SK-N-SH (cell line): Measurements from ENCODE around the gene PRR33. TPM values are rescaled to one million over a fixed set of nuclear protein-coding genes. Genes with fewer than 3 reads are reported as not detected.

Experiments used
- CTCF ChIA-PET: fragments of 300-600, 350-600 bp; formaldehyde crosslinking; extraction: SDS; loops from one replicate; lab custom pipeline; 2021; lab: Yijun Ruan, JAX
- POLR2A ChIA-PET: fragments of 350-600 bp; sonication (Branson Sonifier 250); formaldehyde crosslinking; extraction: SDS; loops from one replicate; lab custom pipeline; 2020; ENCODE audit warnings: antibody characterized with exemption, inconsistent platforms; lab: Yijun Ruan, JAX
- DNase-seq: peaks from one replicate; pipeline ENCODE4 v3.0.0; 2012
- H2AFZ ChIP-seq: fragments of 200-600 bp; sonication (generic); 2 replicates; pipeline ENCODE4 v1.8.1; 2016; ENCODE audit warnings: antibody characterized with exemption, mild to moderate bottlenecking, low read depth
- H3F3A ChIP-seq: fragments of 200-600 bp; sonication (generic); replicated peaks from 2 replicates; pipeline ENCODE3; 2016; ENCODE audit warnings: antibody characterized with exemption, mild to moderate bottlenecking; ENCODE audit not compliant: insufficient read depth
- H3K27ac ChIP-seq, 2 experiments: fragments of 200-500 bp in 1 of 2; fragments of 200-600 bp in 1 of 2; sonication (Bioruptor generic) in 1 of 2; sonication (generic), shearing (Covaris generic) in 1 of 2; 2 replicates each; pipeline versions ENCODE4 v1.5.1 to v1.6.1; 2014 to 2016; ENCODE audit warnings: low read depth in 2 of 2, inconsistent platforms in 1 of 2, low read length in 1 of 2, mild to moderate bottlenecking in 1 of 2, mixed read lengths in 1 of 2
- H3K27me3 ChIP-seq: fragments of 200-600 bp; sonication (generic), shearing (Covaris generic); 2 replicates; pipeline ENCODE4 v1.6.1; 2016; ENCODE audit warnings: mixed run types; ENCODE audit not compliant: insufficient read depth
- H3K36me3 ChIP-seq, 2 experiments: fragments of 200-500 bp in 1 of 2; fragments of 200-600 bp in 1 of 2; sonication (Bioruptor generic) in 1 of 2; sonication (generic) in 1 of 2; replicated peaks in 1 of 2; 2 replicates each; pipeline versions ENCODE3 to v1.5.1; 2014 to 2016; ENCODE audit warnings: low read length in 1 of 2, mild to moderate bottlenecking in 1 of 2; ENCODE audit not compliant: insufficient read depth in 2 of 2, control insufficient read depth in 1 of 2
- H3K4me1 ChIP-seq, 2 experiments: fragments of 200-500 bp in 1 of 2; fragments of 200-600 bp in 1 of 2; sonication (Bioruptor generic) in 1 of 2; sonication (generic), shearing (Covaris generic) in 1 of 2; 2 replicates each; pipeline versions ENCODE4 v1.5.1 to v1.6.1; 2014 to 2016; ENCODE audit warnings: low read depth in 1 of 2, low read length in 1 of 2, mixed run types in 1 of 2; ENCODE audit not compliant: insufficient read depth in 2 of 2, control insufficient read depth in 1 of 2
- H3K4me2 ChIP-seq: fragments of 200-600 bp; sonication (generic), shearing (Covaris generic); 2 replicates; pipeline ENCODE4 v1.6.1; 2017; ENCODE audit warnings: mixed run types
- H3K4me3 ChIP-seq, 2 experiments: fragments of 200-500 bp in 1 of 2; fragments of 200-600 bp in 1 of 2; sonication (Bioruptor generic) in 1 of 2; sonication (generic), shearing (Covaris generic) in 1 of 2; 2 replicates each; pipeline versions ENCODE4 v1.5.1 to v1.8.1; 2014 to 2016; ENCODE audit warnings: low read depth in 2 of 2, inconsistent platforms in 1 of 2, low read length in 1 of 2, mild to moderate bottlenecking in 1 of 2, mixed read lengths in 1 of 2, moderate library complexity in 1 of 2
- H3K79me2 ChIP-seq: fragments of 200-600 bp; sonication (generic); 2 replicates; pipeline ENCODE4 v1.8.1; 2017; ENCODE audit warnings: mild to moderate bottlenecking; ENCODE audit not compliant: insufficient read depth
- H3K9ac ChIP-seq: fragments of 200-600 bp; sonication (generic); 2 replicates; pipeline ENCODE4 v1.6.1; 2017; ENCODE audit warnings: mixed run types
- H3K9me2 ChIP-seq: fragments of 200-600 bp; sonication (generic); 2 replicates; pipeline ENCODE4 v1.6.1; 2017; ENCODE audit warnings: mixed run types
- H3K9me3 ChIP-seq: fragments of 200-600 bp; sonication (generic); 2 replicates; pipeline ENCODE4 v1.6.1; 2017; ENCODE audit warnings: mixed run types, mild to moderate bottlenecking, moderate library complexity
- H4K20me1 ChIP-seq: fragments of 200-600 bp; sonication (generic); 2 replicates; pipeline ENCODE4 v1.6.1; 2017; ENCODE audit warnings: mild to moderate bottlenecking, mixed run types; ENCODE audit not compliant: insufficient read depth
- CHD2 ChIP-seq: fragments of 150-350 bp; IDR thresholded peaks from 2 replicates; pipeline ENCODE4 v1.6.1; 2018; ENCODE audit warnings: low read length; ENCODE audit not compliant: partially characterized antibody
- ELF1 ChIP-seq: IDR thresholded peaks from 2 replicates; pipeline ENCODE4 v1.4.0; 2012
- FOXM1 ChIP-seq: IDR thresholded peaks from 2 replicates; pipeline ENCODE4 v1.4.0; 2012; ENCODE audit warnings: low read depth, mild to moderate bottlenecking
- MEF2A ChIP-seq: IDR thresholded peaks from 2 replicates; pipeline ENCODE4 v1.4.0; 2012; ENCODE audit warnings: low read depth, borderline replicate concordance
- MXI1 ChIP-seq: IDR thresholded peaks from 2 replicates; pipeline ENCODE4 v1.6.1; 2012; ENCODE audit warnings: mild to moderate bottlenecking, low read depth, low read length, improper control_type of control experiment
- RAD21 ChIP-seq: IDR thresholded peaks from 2 replicates; pipeline ENCODE4 v1.6.1; 2012; ENCODE audit warnings: mild to moderate bottlenecking, low read length
- SMC3 ChIP-seq: IDR thresholded peaks from 2 replicates; pipeline ENCODE4 v1.6.1; 2012; ENCODE audit warnings: low read depth, low read length, improper control_type of control experiment
- WGBS: methylation state at CpG from one replicate; pipeline ENCODE4 v1.1.6; 2017; ENCODE audit warnings: low lambda C conversion rate; 5-methylcytosine and 5-hydroxymethylcytosine counted together
- polyA plus RNA-seq, 3 experiments: library from polyadenylated mRNA; depleted of rRNA; stranded (reverse); fragments of >200 nt; gene quantifications; 2 replicates each; pipeline ENCODE4 v1.2.3, GENCODE V29; 2012
- TF ChIP-seq, protein P1 (sequence below): IDR thresholded peaks from 2 replicates; pipeline ENCODE4 v1.6.1; 2012; ENCODE audit warnings: mild to moderate bottlenecking, low read depth, low read length, moderate library complexity
- TF ChIP-seq, protein P2 (sequence below): IDR thresholded peaks from 2 replicates; pipeline ENCODE4 v1.4.0; 2012; ENCODE audit warnings: low read depth, borderline replicate concordance
- TF ChIP-seq, protein P3 (sequence below): IDR thresholded peaks from 2 replicates; pipeline ENCODE4; 2012

PRR33 gene
- polyA plus RNA-seq, 1 of the 3 experiments (the other 2 are of a cell fraction) = not detected

DNA sequence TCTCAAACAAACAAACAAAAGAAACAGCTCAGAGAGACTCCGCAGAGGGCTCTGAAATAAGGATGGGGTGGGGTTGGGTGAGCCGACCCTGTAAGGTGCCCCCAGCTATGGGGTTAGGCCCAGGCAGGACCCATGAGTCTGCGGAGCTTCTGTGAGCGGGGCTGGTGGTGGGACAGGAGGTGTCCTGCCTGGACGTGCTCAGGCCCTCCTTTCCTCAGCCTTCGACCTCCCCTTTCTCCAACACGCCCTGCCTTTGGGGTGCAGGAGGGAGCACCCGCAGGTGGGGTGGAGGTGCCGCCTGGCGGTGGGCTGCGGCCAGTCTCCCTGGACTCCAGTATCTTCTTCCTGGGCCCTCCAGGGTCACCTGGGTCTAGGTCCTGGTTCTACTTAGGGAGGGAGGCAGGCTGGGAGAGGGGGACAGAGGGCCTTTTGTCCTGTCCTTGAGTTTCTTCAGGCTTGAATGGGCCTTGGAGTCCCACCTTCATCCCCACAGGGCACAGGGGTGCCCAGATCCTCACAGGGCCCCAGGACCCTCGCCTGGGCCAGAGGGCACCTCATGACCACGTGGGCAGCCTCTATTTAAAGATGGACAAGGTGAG is 12.3 kb downstream of the PRR33 start:
- Histone ChIP-seq H3K27me3 (no peaks in the 10 kb centered on the region), H3K4me1 (peaks cover 0 to 47% of the 10 kb centered on the region in 2 experiments; a peak in 2 of 4 replicates), H3F3A (no peaks in the 10 kb centered on the region), H3K27ac (no peak overlapping the region; a peak in 1 of 4 replicates), H3K9me2 (no peaks in the 10 kb centered on the region), H4K20me1 (no peaks in the 10 kb centered on the region), H3K79me2 (no peaks in the 10 kb centered on the region), H3K9me3 (no peaks in the 10 kb centered on the region), H3K36me3 (no peaks in the 10 kb centered on the region), H3K4me2 (no peak overlapping the region), H3K4me3 (no peak overlapping the region), H3K9ac (no peak overlapping the region), H2AFZ (no peak overlapping the region)
- POLR2A ChIA-PET = interaction anchor here (1.2 kb wide), 1 partner anchor 118 kb away, joined by 4 read pairs; the partner anchor contains the start of gene H19
- TF ChIP-seq MXI1 (no peak), CHD2 (no peak), FOXM1 (no peak), SMC3 (no peak), MEF2A (no peak), RAD21 (no peak)
- TF ChIP-seq, protein P1, sequence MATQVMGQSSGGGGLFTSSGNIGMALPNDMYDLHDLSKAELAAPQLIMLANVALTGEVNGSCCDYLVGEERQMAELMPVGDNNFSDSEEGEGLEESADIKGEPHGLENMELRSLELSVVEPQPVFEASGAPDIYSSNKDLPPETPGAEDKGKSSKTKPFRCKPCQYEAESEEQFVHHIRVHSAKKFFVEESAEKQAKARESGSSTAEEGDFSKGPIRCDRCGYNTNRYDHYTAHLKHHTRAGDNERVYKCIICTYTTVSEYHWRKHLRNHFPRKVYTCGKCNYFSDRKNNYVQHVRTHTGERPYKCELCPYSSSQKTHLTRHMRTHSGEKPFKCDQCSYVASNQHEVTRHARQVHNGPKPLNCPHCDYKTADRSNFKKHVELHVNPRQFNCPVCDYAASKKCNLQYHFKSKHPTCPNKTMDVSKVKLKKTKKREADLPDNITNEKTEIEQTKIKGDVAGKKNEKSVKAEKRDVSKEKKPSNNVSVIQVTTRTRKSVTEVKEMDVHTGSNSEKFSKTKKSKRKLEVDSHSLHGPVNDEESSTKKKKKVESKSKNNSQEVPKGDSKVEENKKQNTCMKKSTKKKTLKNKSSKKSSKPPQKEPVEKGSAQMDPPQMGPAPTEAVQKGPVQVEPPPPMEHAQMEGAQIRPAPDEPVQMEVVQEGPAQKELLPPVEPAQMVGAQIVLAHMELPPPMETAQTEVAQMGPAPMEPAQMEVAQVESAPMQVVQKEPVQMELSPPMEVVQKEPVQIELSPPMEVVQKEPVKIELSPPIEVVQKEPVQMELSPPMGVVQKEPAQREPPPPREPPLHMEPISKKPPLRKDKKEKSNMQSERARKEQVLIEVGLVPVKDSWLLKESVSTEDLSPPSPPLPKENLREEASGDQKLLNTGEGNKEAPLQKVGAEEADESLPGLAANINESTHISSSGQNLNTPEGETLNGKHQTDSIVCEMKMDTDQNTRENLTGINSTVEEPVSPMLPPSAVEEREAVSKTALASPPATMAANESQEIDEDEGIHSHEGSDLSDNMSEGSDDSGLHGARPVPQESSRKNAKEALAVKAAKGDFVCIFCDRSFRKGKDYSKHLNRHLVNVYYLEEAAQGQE = no peak
- TF ChIP-seq, protein P2, sequence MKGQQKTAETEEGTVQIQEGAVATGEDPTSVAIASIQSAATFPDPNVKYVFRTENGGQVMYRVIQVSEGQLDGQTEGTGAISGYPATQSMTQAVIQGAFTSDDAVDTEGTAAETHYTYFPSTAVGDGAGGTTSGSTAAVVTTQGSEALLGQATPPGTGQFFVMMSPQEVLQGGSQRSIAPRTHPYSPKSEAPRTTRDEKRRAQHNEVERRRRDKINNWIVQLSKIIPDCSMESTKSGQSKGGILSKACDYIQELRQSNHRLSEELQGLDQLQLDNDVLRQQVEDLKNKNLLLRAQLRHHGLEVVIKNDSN = no peak
- CTCF ChIA-PET = interaction anchor here (0.9 to 5.2 kb wide), 9 partner anchors 32 to 277 kb away, joined by 3 to 49 read pairs (median 4); no protein-coding TSS in a partner anchor
- DNase-seq = peak; percentile 17
- 80% methylated on average over 11 of the region's 13 CpGs for WGBS

DNA sequence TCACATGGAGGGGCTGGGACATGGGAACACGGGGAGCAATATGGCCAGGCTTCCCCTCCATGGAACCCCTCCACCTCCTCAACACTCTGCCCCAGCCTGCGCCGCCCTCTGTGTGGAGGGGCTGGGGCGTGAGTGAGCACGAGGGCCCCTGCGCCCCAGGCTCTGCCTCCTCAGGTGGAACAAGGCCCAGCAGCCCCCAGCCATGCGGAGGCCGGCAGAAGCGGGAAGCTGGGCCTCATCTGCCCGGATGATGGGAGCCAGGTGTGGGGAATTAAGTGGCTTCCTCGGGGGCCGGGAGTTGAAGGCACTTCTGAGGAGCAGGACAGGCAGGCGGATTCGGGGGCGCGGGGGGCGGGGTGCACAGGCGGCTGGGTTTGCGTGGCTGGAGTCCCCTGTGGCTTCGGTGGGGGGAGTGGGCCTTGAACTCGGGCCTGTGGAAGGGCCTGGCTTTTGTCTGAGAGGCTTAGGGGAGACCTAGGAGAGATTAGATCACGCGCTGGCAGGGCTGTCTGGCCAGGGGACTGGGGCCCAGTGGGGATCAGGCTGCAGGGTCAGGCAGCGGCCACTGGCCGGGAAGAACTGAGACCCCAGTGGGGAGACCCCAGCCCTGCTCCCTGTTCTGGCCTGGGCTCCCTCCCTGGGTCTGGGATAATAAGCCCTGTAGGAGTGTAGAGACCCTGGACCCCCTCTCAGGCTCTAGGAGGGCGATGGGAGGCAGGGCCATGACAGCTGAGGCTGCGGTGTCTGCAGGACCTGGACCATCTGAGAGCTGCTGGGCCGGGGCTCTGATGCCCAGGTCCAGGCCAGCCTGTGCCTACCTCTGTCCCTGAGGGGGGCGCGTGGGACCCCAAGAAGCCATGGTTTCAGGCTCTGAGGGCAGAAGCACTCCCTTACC is 13.3 kb downstream of the PRR33 start:
- no peaks in the 10 kb centered on the region for H3K9me3 ChIP-seq
- WGBS = 94% methylated on average over 17 of the region's 30 CpGs
- H3F3A ChIP-seq = no peaks in the 10 kb centered on the region
- H2AFZ ChIP-seq = no peak overlapping the region
- H3K27ac ChIP-seq = peak overlapping the region in 1 of 2 experiments; percentile 79; a peak in 1 of 4 replicates
- no peaks in the 10 kb centered on the region for H3K27me3 ChIP-seq
- TF ChIP-seq, protein P3, sequence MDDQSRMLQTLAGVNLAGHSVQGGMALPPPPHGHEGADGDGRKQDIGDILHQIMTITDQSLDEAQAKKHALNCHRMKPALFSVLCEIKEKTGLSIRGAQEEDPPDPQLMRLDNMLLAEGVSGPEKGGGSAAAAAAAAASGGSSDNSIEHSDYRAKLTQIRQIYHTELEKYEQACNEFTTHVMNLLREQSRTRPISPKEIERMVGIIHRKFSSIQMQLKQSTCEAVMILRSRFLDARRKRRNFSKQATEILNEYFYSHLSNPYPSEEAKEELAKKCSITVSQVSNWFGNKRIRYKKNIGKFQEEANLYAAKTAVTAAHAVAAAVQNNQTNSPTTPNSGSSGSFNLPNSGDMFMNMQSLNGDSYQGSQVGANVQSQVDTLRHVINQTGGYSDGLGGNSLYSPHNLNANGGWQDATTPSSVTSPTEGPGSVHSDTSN = no peak
- no peak for TF ChIP-seq ELF1
- CTCF ChIA-PET = interaction anchor here (0.6 to 5.2 kb wide), 15 partner anchors 31 to 542 kb away, joined by 3 to 49 read pairs (median 4); no protein-coding TSS in a partner anchor
- H3K4me1 ChIP-seq = peaks cover 0 to 49% of the 10 kb centered on the region in 2 experiments; a peak in 2 of 4 replicates
- H3K9ac ChIP-seq = no peak overlapping the region
- H3K79me2 ChIP-seq = no peaks in the 10 kb centered on the region
- H3K4me2 ChIP-seq = no peak overlapping the region
- H3K4me3 ChIP-seq = no peak overlapping the region
- no peaks in the 10 kb centered on the region for H3K9me2 ChIP-seq
- no peaks in the 10 kb centered on the region for H4K20me1 ChIP-seq
- H3K36me3 ChIP-seq = no peaks in the 10 kb centered on the region
- peak; percentile 69 for DNase-seq
- POLR2A ChIA-PET = interaction anchor here (1.0 to 1.2 kb wide), 2 partner anchors 77 to 119 kb away, joined by 4 to 5 read pairs; partner anchors contain the start of gene H19
